Natural killer cell (primary cell): ENCODE measurements around the gene GRIN1. TPM values are rescaled to one million over a fixed set of nuclear protein-coding genes. Genes with fewer than 3 reads are reported as not detected.
A peak's percentile ranks its signal among the peaks of the same experiment; 100 is the strongest.

ENCODE experiments used
- ATAC-seq, 3 donors: fragments of 150-1000 bp in 2 of 3; fragments of 200-7000 bp in 1 of 3; cut with Tn5 transposase; 1 replicate in 1 of 3; 2 replicates in 2 of 3; pipeline ENCODE4 v1.10.0; 2021; ENCODE audit warnings: mild to moderate bottlenecking in 2 of 3, moderate library complexity in 2 of 3
- DNase-seq, 2 donors: peaks; one replicate each; pipeline versions ENCODE4 v3.0.0 to v3.0.0-alpha.2; 2013 to 2021; ENCODE audit warnings: mixed read lengths in 1 of 2
- H3K27ac ChIP-seq: one replicate; pipeline ENCODE4 v1.5.1; 2013; ENCODE audit warnings: mild to moderate bottlenecking, low read length
- H3K27me3 ChIP-seq: one replicate; pipeline ENCODE4 v1.6.1; 2013; ENCODE audit warnings: low read length; ENCODE audit not compliant: control insufficient read depth, insufficient read depth
- H3K36me3 ChIP-seq: one replicate; pipeline ENCODE4 v1.6.1; 2013; ENCODE audit warnings: low read length; ENCODE audit not compliant: control insufficient read depth, insufficient read depth
- H3K4me1 ChIP-seq: one replicate; pipeline ENCODE4 v1.6.1; 2013; ENCODE audit warnings: low read length; ENCODE audit not compliant: control insufficient read depth, insufficient read depth
- H3K4me3 ChIP-seq: one replicate; pipeline ENCODE4 v1.5.1; 2013; ENCODE audit warnings: low read length
- H3K9me3 ChIP-seq: one replicate; pipeline ENCODE4 v1.6.1; 2013; ENCODE audit warnings: low read length; ENCODE audit not compliant: control insufficient read depth, insufficient read depth
- H3K27ac Mint-ChIP-seq, 2 donors: one replicate each; pipeline ENCODE4 v1.8.0; 2022; ENCODE audit warnings: mild to moderate bottlenecking in 2 of 2, mixed read lengths in 2 of 2, moderate library complexity in 1 of 2
- H3K27me3 Mint-ChIP-seq, 2 donors: one replicate each; pipeline ENCODE4 v1.8.0; 2022; ENCODE audit warnings: low read depth in 2 of 2, mixed read lengths in 2 of 2
- H3K36me3 Mint-ChIP-seq: one replicate; pipeline ENCODE4 v1.8.0; 2022; ENCODE audit warnings: mixed read lengths
- H3K4me1 Mint-ChIP-seq, 2 donors: one replicate each; pipeline ENCODE4 v1.8.0; 2022; ENCODE audit warnings: mixed read lengths in 2 of 2
- H3K4me3 Mint-ChIP-seq: one replicate; pipeline ENCODE4 v1.8.0; 2022; ENCODE audit warnings: mild to moderate bottlenecking, moderate library complexity, mixed read lengths
- H3K9me3 Mint-ChIP-seq, 2 donors: one replicate each; pipeline ENCODE4 v1.8.0; 2022; ENCODE audit warnings: mixed read lengths in 2 of 2
- CTCF ChIP-seq: fragments of 200-600 bp; IDR thresholded peaks from one replicate; pipeline ENCODE4 v1.8.0; 2022; ENCODE audit warnings: antibody characterized with exemption
- WGBS: methylation state at CpG from one replicate; pipeline ENCODE4 v1.1.7; 2013; ENCODE audit warnings: missing lambda C conversion rate; ENCODE audit not compliant: insufficient coverage; 5-methylcytosine and 5-hydroxymethylcytosine counted together
- intact Hi-C: fragments of 100-400 bp; cut with micrococcal nuclease; formaldehyde crosslinking; loops from one replicate; pipeline ENCODE4 v1.14.2; 2022
- total RNA-seq, 4 donors: library from RNA; stranded (reverse); fragments of 120-200 nt in 1 of 4; gene quantifications; one replicate each; pipeline versions ENCODE4 v1.2.3 to v1.2.4, GENCODE V29; 2013 to 2022

Gene GRIN1
- total RNA-seq, 3 donors from 2014 or later (not counting 1 experiment from before 2014, with no cell fraction given), result not detected

- H3K9me3 Mint-ChIP-seq, result no peaks in the 10 kb centered on the region
- no peak overlapping the region for H3K4me3 Mint-ChIP-seq
- peaks cover 15 to 31% of the 10 kb centered on the region in 2 donors for H3K27me3 Mint-ChIP-seq
- WGBS, result 40% methylated on average over 37 of the region's 37 CpGs
- no peak overlapping the region for H3K27ac ChIP-seq
- H3K27ac Mint-ChIP-seq, result no peak overlapping the region
- intact Hi-C loops, result no loop called here
- H3K36me3 ChIP-seq, result no peaks in the 10 kb centered on the region
- TF ChIP-seq CTCF, result no peak
- peaks cover 31% of the 10 kb centered on the region for H3K27me3 ChIP-seq
- H3K4me3 ChIP-seq, result no peak overlapping the region
- ATAC-seq (no peak), DNase-seq (no peak)
- peaks cover 4% of the 10 kb centered on the region for H3K4me1 ChIP-seq
- H3K4me1 Mint-ChIP-seq, result peaks cover 0 to 6% of the 10 kb centered on the region in 2 donors
- H3K9me3 ChIP-seq, result no peaks in the 10 kb centered on the region
- no peaks in the 10 kb centered on the region for H3K36me3 Mint-ChIP-seq
Measured at GRCh38 chr9:137139468-137140150, 655 bp downstream of the GRIN1 start.

GRCh38 chr9:137140151-137141012 is 1.4 kb downstream of the GRIN1 start:
- DNase-seq (no peak), ATAC-seq (no peak)
- Mint-ChIP-seq H3K27me3 (peaks cover 15 to 31% of the 10 kb centered on the region in 2 donors), H3K9me3 (no peaks in the 10 kb centered on the region), H3K27ac (no peak overlapping the region), H3K4me3 (no peak overlapping the region), H3K4me1 (peaks cover 0 to 6% of the 10 kb centered on the region in 2 donors), H3K36me3 (no peaks in the 10 kb centered on the region)
- intact Hi-C loops, result no loop called here
- 70% methylated on average over 26 of the region's 26 CpGs for WGBS
- Histone ChIP-seq H3K36me3 (no peaks in the 10 kb centered on the region), H3K27ac (no peak overlapping the region), H3K4me3 (no peak overlapping the region), H3K4me1 (peaks cover 4% of the 10 kb centered on the region), H3K9me3 (no peaks in the 10 kb centered on the region), H3K27me3 (peaks cover 31% of the 10 kb centered on the region)
- no peak for TF ChIP-seq CTCF

- DNase-seq, result no peak
- Histone ChIP-seq H3K4me1 (peaks cover 4% of the 10 kb centered on the region), H3K4me3 (no peak overlapping the region), H3K9me3 (no peaks in the 10 kb centered on the region), H3K27ac (no peak overlapping the region), H3K27me3 (peaks cover 29% of the 10 kb centered on the region), H3K36me3 (no peaks in the 10 kb centered on the region)
- no peak for TF ChIP-seq CTCF
- H3K36me3 Mint-ChIP-seq, result no peaks in the 10 kb centered on the region
- H3K27ac Mint-ChIP-seq, result no peak overlapping the region
- 78% methylated on average over 17 of the region's 17 CpGs for WGBS
- peaks cover 8 to 27% of the 10 kb centered on the region in 2 donors for H3K27me3 Mint-ChIP-seq
- H3K9me3 Mint-ChIP-seq, result no peaks in the 10 kb centered on the region
- peak in 1 of 3 donors; percentile 14 for ATAC-seq
- H3K4me3 Mint-ChIP-seq, result no peak overlapping the region
- peaks cover 0 to 6% of the 10 kb centered on the region in 2 donors for H3K4me1 Mint-ChIP-seq
- intact Hi-C loops, result no loop called here
Measured at GRCh38 chr9:137141050-137141810, 2.3 kb downstream of the GRIN1 start.
